Measurements from ENCODE around the gene PPP5C.

The PPP5C gene

DNA sequence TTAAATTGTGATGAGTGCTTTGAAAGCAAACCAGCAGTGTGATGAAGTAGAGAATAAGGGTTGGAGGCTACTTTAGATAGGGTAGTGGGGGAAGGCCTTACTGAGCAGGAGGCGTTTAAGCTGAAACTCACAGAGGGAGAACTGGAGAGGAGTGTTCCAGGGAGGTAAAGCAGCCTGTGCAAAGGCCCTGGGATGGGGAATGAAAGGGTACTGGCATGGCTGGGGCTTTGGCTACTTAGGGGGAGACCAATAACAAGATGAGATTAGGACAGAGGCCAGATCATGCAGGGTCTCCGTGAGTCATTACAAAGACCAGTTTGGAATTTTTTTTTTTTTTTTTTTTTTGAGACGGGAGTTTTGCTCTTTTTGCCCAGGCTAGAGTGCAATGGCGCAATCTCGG lies 1.1 kb downstream of the PPP5C start:
- DNase-seq (ENCODE audit: low read depth), result no peak
- TF ChIP-seq CTCF (conservative IDR thresholded peaks at IDR 0.05; ENCODE audit: low read depth, low read length), result no peak
- peak overlapping the region; percentile 97 for H3K4me3 ChIP-seq (ENCODE audit: low read length)

GRCh38 chr19:46349311-46349993 lies 2.6 kb downstream of the PPP5C start:
- DNase-seq (ENCODE audit: low read depth), result no peak
- no peak for TF ChIP-seq CTCF (conservative IDR thresholded peaks at IDR 0.05; ENCODE audit: low read depth, low read length)
- H3K4me3 ChIP-seq (ENCODE audit: low read length), result no peak overlapping the region

DNA sequence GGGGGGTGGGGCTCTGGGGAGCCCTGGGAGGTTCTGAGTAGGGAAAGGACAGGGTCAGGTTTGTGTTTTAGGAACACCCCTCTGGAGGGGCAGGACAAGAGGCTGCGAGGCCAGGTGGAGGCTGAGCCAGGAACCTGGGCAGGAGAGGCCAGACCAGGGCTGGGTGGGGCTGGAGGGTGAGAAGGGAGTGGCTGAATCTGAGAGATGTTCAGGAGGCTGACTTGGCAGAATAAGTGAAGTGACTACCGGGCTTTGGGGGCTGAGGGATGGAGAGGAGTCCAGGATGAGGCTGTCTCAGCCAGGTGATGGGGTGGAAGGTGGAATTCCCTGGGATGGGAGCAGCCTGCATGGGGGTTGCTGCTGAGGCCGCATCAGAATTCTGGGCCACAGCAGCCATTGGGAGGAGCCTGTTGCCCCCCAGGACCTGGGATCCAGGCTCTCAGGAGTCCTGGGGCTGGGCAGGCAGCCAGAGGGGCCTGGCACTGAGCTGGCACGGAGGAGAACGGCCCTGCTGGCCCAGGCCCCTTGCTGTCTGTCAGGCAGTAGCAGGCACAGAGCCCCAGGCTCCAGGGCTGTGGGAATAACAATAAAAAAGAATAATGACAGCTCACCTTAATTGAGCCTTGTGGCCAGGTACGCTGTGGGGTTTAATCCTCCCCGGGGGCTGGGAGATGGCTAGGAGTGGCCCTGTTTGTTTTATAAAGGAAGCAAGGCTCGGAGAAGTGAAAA lies 3.3 kb downstream of the PPP5C start:
- no peak for TF ChIP-seq CTCF (conservative IDR thresholded peaks at IDR 0.05; ENCODE audit: low read depth, low read length)
- no peak for DNase-seq (ENCODE audit: low read depth)
- H3K4me3 ChIP-seq (ENCODE audit: low read length), result no peak overlapping the region

DNA sequence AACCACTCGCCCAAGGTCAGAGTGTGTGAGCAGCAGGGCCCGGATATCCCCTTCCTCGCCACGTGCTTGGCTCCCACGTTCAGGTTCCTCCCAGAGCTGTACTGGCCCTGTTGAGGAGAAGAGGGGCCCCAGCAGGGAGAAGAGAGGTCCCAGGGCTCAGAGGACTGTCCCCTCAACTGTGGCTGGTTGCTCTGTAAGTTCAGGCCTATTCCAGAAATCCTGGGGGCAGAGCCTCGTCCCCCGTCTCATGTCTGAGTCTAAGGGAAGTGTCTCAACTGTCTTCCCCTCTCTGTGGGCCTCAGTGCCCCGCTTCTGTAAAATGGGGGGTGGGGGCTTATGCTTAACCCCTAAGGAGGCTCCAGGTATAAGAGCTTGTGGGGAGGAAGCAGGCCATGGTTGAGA lies 3.9 kb downstream of the PPP5C start:
- TF ChIP-seq CTCF (conservative IDR thresholded peaks at IDR 0.05; ENCODE audit: low read depth, low read length), result no peak
- DNase-seq (ENCODE audit: low read depth), result no peak
- H3K4me3 ChIP-seq (ENCODE audit: low read length), result no peak overlapping the region

DNA sequence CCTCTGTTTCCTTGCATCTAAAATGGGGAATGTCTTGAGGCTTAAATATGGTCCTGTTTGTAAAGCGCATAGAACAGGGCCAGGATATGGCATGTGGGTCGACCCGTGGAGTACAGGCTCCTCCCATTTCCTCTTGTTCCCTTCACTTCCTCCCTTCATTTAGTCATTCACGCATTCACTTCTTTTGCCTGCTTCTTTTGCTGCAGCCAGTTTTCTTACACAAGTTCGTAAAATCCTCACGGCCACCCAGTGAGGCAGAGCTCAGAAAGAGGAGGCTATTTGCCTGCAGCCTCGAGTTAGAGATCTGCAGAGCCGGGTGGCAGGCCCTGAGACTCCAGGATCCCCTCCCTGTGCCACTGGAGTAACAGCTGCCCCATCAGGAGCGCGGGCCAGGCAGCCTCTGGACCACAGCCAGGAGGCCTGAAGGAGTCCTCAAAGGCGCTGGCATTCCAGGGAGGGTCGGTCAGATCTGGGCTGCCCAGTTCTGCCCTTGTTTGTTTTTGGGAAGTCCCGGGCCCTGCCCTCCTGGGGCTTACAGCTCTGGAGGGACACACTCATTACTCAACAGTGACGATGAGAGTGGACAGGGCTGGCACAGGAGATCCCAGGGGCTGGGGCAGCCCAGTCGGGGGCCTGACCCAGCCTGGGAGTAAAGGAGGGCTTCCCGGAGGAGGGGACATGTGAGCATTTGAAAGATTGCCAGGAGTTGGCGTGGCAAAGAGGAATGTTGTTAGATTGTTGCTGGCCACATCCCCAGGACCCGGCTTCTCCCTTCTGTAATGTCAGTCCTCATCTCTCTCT lies 4.6 kb downstream of the PPP5C start:
- H3K4me3 ChIP-seq (ENCODE audit: low read length), result no peak overlapping the region
- no peak for DNase-seq (ENCODE audit: low read depth)

More for the DNA sequence above, 4.6 kb downstream of the PPP5C start:
- TF ChIP-seq CTCF (conservative IDR thresholded peaks at IDR 0.05; ENCODE audit: low read depth, low read length), result no peak

Data from retinal pigment epithelial cell (primary cell).